WTC11 (cell line): ENCODE measurements around the gene SNRNP27.

Experiments used
- RELA ChIP-seq: sonication (generic); formaldehyde crosslinking; IDR thresholded peaks from 2 replicates; pipeline ENCODE4 v1.8.1; 2022; ENCODE audit warnings: missing genetic modification reagents, mild to moderate bottlenecking, borderline replicate concordance
- TF ChIP-seq, protein P1 (sequence below): fragments of 200-600 bp; IDR thresholded peaks from 2 replicates; pipeline ENCODE4 v1.8.0; 2022; ENCODE audit warnings: antibody characterized with exemption

- TF ChIP-seq, protein P1, sequence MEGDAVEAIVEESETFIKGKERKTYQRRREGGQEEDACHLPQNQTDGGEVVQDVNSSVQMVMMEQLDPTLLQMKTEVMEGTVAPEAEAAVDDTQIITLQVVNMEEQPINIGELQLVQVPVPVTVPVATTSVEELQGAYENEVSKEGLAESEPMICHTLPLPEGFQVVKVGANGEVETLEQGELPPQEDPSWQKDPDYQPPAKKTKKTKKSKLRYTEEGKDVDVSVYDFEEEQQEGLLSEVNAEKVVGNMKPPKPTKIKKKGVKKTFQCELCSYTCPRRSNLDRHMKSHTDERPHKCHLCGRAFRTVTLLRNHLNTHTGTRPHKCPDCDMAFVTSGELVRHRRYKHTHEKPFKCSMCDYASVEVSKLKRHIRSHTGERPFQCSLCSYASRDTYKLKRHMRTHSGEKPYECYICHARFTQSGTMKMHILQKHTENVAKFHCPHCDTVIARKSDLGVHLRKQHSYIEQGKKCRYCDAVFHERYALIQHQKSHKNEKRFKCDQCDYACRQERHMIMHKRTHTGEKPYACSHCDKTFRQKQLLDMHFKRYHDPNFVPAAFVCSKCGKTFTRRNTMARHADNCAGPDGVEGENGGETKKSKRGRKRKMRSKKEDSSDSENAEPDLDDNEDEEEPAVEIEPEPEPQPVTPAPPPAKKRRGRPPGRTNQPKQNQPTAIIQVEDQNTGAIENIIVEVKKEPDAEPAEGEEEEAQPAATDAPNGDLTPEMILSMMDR: no peak
- TF ChIP-seq RELA (CRISPR knock-in tag): no peak
Measured at GRCh38 chr2:69937968-69938367, 44.2 kb downstream of the SNRNP27 start.
